HTR-8/SVneo (cell line): ENCODE results near the gene TSHR.
"Not testable (repeated sequence)": the region's sequence is repeated elsewhere in the genome, so short reads cannot be mapped to it uniquely, and the experiment has no call there.

Source experiments
- DNase-seq: peaks from one replicate; pipeline ENCODE4 v3.0.0; 2011; ENCODE audit warnings: low spot score, mixed read lengths; ENCODE audit not compliant: insufficient read length
- FAIRE-seq: peaks from 2 replicates; lab custom pipeline; 2011; peaks lifted over from hg19 to GRCh38; lab: Jason Lieb, UNC

TSHR gene

DNA sequence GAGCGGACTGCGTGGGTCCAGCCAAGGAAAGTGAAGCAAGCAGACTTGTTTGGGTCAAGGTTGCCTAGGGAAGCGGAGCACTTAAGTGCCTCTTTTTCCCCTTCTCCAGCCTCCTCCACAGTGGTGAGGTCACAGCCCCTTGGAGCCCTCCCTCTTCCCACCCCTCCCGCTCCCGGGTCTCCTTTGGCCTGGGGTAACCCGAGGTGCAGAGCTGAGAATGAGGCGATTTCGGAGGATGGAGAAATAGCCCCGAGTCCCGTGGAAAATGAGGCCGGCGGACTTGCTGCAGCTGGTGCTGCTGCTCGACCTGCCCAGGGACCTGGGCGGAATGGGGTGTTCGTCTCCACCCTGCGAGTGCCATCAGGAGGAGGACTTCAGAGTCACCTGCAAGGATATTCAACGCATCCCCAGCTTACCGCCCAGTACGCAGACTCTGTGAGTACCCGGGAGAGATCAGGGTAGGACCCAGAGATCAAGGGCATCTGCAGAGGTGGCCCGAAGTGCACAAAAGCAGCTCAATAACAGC is at the start of gene TSHR:
TSHR (plus strand) TSS at position 206 of the 526 bp plus-strand sequence; CDS start at position 266, 60 bp downstream.
- no peak for DNase-seq
- FAIRE-seq, result no peak

- no peak for DNase-seq
- FAIRE-seq, result no peak
These were observed 49.1 kb upstream of the TSHR start for GRCh38 chr14:80906336-80906735.

DNA sequence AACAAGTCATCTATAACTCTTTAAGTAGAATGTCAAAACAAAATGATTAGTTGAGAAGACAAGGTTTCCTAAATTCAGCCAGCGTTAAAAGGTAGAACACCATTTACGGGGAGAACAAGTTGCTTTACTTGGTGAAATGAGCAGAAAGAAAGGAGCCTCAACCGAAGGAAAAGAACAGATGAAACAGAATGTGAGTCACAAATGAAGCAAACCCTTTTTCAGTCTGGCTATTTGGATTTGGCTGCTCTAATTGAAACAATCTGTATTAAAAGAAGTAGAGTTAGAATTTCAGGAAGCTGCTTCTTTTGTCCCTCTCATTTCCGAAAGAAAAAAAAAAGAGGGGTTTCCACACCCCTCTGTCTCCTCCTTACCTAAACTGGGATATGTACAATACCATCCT is 48.5 kb upstream of the TSHR start:
- no peak for FAIRE-seq
- DNase-seq, result no peak

DNA sequence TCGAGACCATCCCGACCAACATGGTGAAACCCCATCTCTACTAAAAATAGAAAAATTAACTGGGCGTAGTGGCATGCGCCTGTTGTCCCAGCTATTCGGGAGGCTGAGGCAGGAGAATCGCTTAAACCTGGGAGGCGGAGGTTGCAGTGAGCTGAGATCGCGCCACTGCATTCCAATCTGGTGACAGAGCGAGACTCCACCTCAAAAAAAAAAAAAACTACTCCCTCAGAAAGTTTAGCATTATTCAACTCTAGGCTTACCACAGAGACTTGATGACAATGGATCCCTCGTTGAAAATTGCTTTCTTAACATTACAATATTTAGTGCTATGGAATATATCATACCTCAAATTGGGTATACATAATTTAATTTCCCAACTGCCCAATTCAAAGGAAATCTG is 43.4 kb upstream of the TSHR start:
- not testable (repeated sequence) for DNase-seq, FAIRE-seq

GRCh38 chr14:80919622-80920021 is 35.8 kb upstream of the TSHR start:
- no peak for DNase-seq
- FAIRE-seq, result no peak

GRCh38 chr14:80923368-80923767 is 32.1 kb upstream of the TSHR start:
- DNase-seq, result no peak
- no peak for FAIRE-seq

- DNase-seq (no peak), FAIRE-seq (no peak)
These were observed 30.9 kb upstream of the TSHR start for GRCh38 chr14:80924365-80925103.

- FAIRE-seq (no peak), DNase-seq (no peak)
These were observed 28.9 kb upstream of the TSHR start for GRCh38 chr14:80926397-80927082.

DNA sequence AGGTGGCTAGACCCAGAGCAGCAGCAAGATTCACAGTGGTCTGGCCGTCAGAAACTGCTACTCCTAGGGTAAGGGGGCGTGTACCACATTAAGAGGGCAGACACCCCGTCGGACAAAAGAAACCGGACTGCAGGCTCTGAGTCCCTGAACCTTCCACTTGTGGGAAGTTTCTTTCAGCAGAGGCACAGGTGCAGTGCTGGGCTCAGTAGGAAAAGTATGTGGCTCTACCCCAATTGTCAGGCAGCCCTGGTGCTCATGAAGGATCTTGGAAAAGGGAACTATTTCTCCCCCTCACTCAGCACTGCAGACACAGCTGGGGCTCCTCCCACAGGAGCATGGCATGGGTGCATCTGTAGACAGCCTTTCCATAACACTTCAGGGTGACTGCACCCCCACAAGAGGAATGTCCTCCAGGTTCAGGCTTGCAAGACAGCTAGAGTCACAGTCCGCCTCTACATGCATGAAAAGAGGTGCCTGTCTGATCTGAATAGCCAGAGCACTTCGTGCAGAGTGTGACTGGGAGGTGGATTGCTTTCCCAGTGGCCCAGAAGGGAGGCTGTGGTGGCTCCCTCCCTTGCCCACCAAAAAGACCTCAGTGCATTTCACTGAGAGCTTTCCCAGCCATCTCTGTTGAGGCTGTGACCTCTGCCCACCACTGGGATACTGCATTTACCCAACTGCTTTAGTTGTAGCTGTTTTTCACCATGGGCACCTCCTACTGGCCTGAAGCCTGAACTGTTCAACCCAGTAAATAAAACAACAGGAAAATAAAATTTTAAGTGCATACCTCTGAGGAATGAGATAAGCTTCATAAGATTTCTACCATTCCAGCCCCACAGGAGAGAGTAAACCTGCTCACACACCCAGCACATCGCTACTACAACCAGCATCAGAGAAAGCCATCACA is 28.1 kb upstream of the TSHR start:
- FAIRE-seq (no peak), DNase-seq (no peak)

- DNase-seq, result no peak
- FAIRE-seq, result no peak
These were observed 25.3 kb upstream of the TSHR start for GRCh38 chr14:80930095-80930494.

DNA sequence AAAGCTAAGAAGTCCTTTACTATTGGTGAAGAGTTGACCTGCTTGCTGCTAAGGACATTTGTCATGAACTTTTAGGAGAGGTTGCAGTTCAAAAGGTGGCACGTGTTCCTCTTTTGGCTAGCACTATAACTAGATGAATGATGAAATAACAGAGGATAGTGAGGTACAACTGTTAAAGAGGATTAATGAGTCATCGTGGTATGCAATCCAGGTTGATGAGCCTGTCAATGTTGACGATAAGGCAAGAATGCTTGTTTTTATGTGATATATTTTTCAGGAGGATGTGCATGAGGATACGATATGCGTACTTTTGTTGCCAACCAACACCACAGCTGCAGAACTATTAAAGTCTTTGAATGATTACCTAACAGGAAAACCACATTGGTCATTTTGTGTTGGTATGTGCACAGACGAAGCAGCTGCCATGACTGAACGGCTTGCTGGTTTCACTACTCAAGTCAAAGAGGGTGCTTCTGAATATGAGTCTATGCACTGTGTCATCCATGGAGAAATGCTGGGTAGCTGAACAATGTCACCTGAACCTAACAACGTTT is 24.5 kb upstream of the TSHR start:
- DNase-seq (peak; percentile 53), FAIRE-seq (peak; percentile 89)

DNA sequence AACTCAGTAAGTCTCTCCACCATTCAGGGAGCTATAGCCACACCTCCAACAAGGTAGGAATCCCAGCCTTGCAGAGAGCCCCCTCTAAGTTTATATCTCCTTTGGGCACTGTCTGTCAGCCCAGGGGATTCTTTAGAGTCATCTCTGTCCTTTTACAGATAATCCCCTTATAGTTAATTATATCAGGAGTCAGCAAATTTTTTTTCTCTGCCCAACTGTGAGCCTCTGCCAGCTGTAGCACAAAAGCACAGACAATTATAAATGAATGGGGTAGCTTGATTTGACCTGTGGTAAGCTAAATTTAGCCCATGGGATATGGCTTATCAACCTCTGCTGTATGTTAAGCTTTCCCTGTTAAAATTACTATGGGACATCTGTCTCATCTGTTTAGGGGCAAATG is 22.1 kb upstream of the TSHR start:
- no peak for FAIRE-seq
- DNase-seq, result no peak

- FAIRE-seq, result no peak
These were observed 21.7 kb upstream of the TSHR start for GRCh38 chr14:80933686-80934085.

DNA sequence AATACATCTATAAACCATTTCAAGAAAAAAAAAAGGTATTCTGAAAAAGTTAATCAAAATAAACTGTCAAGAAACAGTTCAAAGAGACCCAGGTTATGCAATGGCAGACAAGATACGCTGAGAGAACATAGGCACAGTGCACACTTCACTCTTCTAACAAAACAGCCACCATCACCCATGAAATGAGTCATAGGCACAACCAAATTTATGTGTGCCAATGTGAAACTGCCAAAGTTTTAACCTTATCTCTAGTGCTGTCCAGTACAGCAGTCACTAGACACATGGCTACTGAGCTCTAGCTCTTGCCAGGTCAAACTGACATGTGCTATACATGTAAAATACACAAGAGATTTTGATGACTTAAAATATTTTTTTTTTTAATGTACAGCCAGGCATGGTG is 15.3 kb upstream of the TSHR start:
- FAIRE-seq (no peak), DNase-seq (no peak)

More at GRCh38 chr14:80933686-80934085, 21.7 kb upstream of the TSHR start:
- DNase-seq, result no peak

GRCh38 chr14:80941241-80942185 is 13.9 kb upstream of the TSHR start, which contains the start of gene CEP128:
TSS of gene CEP128 (minus strand) at chr14:80941738.
- FAIRE-seq (peak; percentile 83), DNase-seq (peak; percentile 90)

GRCh38 chr14:80942191-80942600 is 13.2 kb upstream of the TSHR start:
- DNase-seq, result no peak

DNA sequence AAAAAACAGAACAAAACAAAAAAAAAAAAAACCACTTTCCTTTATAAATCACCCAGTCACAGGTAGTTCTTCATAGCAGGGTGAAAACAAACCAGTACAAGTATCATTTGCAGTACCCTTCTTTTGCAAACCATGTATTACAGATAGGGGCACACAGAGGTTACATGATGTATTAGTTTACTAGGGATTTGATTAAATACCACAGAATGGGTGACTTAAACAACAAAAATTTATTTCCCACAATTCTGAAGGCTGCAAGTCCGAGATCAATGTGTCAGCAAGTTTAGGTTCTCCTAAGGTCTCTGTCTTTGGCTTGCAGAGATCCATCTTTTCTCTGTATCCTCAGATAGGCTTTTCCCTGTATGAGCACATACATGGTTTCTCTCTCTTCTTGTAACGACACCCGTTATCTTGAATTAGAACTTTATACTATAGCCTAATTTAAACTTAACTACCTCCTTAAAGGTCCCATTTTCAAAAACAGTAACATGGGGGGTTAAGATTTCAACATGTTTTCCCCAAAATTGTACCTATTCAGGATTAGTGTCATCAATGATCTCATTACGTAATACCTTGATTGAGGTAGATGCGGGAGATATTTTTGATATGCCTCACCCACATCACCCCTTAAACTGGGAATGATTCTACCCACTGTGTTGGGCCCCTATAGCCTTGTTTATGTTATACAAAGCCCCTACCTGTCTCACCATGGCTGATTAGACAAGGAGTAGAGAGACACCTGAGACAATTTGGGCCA is 10.4 kb upstream of the TSHR start:
- no peak for DNase-seq
- FAIRE-seq, result no peak

More at GRCh38 chr14:80942191-80942600, 13.2 kb upstream of the TSHR start:
- no peak for FAIRE-seq

DNA sequence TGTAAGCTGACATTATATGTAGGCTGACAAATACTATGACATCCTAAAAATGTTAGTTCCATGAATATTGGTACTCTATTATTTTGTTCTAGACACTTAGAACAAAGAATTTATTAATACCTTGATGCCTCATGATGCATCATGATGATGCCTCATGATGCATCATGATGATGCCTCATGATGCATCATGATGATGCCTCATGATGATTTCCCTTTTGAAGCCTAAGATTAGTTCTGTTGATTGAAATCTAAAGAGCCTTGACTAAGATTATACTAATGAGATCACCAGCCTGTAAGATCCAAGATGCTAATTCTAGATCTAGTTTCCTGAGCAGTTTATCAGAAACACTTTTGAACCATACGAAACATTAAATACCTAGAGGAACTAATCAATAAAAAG is 9.2 kb upstream of the TSHR start:
- DNase-seq (no peak), FAIRE-seq (no peak)
